HG02970 (cell line): Measurements from ENCODE around the gene BCKDHB.

Experiments
- ATAC-seq: cut with Tn5 transposase; IDR thresholded peaks from one replicate; pipeline ENCODE4 v1.9.1; 2021; ENCODE audit warnings: mild to moderate bottlenecking, moderate library complexity, moderate number of reproducible peaks; ENCODE audit not compliant: unreplicated experiment, low FRiP score

The BCKDHB gene

DNA sequence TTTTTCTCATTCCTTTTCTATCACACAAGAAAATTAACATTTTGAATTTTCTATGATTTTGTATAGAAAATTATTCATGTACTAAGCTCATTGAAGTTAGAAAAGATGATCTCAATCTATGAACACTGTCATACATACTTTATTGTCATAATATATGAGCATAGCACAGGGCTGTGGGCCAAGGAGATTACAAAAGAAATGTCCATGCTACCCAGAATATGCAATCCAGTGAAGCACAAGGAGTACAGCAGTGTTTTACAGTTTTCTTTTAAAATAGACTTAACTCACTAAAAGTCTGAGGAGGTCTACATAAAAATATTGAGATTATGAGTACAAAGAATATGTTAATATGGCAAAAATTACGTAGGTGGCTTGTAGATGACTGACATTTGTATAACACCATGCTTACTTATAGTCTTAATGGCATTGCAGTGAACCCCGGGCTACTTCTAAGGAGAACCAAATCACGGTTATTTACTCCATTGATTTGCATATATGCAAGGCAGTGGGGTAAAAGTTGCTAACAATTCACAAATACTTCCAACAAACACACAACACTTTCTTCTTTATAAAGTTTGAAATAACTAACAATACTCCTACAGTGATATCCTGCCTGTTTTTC, 257.1 kb downstream of the BCKDHB start:
- no peak for ATAC-seq

DNA sequence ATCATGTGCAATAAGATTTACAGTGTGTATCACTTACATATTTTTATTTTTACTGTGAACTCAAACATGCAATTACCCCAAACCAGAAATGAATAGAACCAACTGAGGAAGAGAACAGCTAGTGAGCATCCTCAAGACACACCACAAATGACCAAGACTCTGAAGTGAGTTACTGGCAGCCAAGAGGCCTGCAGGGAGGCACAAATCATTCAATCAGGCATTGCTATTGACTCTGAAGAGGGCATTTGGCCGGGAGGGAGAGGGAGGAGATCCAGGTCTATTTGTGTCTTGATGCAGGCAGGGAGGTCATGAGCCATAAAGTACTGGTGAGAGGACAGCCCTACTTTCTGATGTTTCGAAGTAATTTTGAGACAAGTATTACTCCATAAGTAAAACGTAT, 257.7 kb downstream of the BCKDHB start:
- no peak for ATAC-seq

DNA sequence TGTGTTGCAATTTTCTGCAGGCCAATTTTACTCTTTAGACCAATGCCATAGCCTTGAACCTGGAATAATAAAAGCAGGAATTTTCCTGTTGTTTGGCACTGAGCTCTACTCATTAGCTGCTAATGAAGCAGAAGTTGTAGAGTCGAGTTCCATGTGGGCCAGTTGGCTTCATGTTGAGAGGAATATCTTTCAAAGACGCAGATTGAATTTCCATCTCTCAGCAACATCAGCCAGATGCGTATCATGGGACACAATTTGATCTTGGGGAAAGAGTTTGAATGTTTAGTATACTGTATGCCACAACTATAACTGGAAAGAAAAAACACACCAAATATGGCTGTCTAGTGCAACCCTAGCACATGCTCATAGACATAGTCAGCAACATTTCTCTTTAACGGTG, 259.6 kb downstream of the BCKDHB start:
- ATAC-seq: no peak

GRCh38 chr6:80366714-80367113, 260.2 kb downstream of the BCKDHB start:
- ATAC-seq: no peak

DNA sequence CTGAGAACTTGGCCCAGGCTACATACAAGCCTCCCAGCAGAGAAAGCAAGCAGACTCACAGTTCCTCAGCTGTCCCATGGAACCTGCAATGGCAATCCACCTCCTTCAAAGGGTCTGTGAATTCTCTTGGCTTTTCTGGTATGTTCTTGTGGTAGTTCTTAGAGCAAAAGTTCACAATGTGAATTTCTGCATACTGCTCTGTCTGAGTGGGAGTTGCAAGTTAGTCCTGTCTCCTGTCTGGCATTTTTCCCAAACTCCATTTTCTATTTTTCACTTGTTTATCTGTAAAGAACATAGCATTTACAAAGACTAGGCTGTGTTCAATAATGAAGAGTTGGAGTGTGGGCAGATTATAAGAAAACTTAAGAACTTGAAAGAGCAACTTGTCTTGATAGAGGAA, 269.9 kb downstream of the BCKDHB start:
- ATAC-seq: no peak

- ATAC-seq: no peak
Observed at GRCh38 chr6:80380566-80380965, 274.1 kb downstream of the BCKDHB start.

DNA sequence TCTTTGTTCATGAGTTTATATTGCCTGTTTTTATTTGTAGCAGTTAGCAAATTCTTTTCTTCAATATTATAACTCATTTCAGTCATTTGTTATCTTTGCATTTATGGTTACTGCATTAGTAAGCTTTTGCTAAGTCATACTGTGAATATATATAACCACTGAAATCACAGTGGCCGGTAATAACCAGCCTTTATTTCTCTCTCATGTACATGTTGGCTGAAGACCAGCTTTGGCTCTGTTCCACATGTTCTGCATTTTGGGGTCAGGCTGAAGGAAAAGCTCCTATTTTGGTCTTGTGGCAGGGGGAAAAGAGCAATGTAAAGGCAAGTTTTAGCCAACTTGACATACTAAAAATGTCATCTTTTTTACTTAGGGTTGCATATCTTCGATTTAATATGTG, 276.3 kb downstream of the BCKDHB start:
- ATAC-seq: no peak

- no peak for ATAC-seq
Observed at GRCh38 chr6:80388507-80388906, 282.0 kb downstream of the BCKDHB start.
